ENCODE measurements around the gene HOMEZ.

Gene HOMEZ

GRCh38 chr14:23307687-23308644, 22.0 kb upstream of the HOMEZ start:
- DNase-seq (ENCODE audit: low read depth): no peak

- no peak for DNase-seq (ENCODE audit: low read depth)
Observed at GRCh38 chr14:23307146-23307530, 21.2 kb upstream of the HOMEZ start.

DNA sequence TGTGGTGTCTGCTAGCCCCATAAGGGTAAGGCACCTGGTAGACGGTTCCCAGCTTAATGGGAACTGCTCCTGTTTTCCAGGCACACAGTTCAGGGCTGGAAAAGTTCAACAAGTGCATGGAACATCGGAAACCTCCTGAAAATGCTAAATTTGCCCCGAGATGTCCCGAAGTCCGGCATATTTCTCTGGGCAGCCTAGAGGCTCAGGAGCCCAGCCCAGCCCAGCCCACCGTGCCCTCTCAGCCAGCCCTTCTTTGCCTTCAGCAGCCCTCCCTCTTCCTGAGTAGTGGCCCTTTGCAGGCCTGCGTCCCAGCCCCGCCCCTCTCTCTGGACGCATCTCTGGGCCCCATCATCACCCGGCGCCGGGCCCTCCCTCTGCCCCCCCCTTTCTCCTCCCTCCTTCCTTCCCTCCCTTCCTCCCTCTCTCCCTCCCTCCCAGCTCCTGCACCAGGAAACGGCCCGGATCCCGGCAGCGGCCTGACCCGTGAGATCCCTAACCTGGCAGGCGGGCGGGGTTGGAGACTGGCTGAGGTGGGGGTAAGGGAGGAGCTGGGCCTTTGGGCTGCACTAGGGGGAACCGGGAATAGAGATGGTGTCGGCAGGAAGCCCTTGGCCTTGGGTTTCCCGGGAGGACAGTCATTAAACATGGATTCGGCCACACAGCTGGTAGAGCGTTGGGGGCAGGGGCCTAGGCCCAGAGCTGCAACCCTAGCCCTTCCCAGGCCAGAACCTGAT, 20.6 kb upstream of the HOMEZ start, which contains the start of gene BCL2L2:
BCL2L2 (plus strand) TSS at position 422 of the 734 bp plus-strand sequence. CDS start 935 bp downstream, outside the sequence.
- no peak for DNase-seq (ENCODE audit: low read depth)

GRCh38 chr14:23302290-23303225, 16.6 kb upstream of the HOMEZ start, which contains the start of gene PPP1R3E:
Gene PPP1R3E, minus strand, starts transcription at chr14:23302859. Its CDS starts 283 bp downstream, at chr14:23302576.
- peak; percentile 82 for DNase-seq (ENCODE audit: low read depth)

- peak; percentile 53 for DNase-seq (ENCODE audit: low read depth)
Observed at GRCh38 chr14:23301969-23302289, 16.0 kb upstream of the HOMEZ start.

- DNase-seq (ENCODE audit: low read depth): peak; percentile 93
Observed at GRCh38 chr14:23301288-23301968, 15.5 kb upstream of the HOMEZ start.

- no peak for DNase-seq (ENCODE audit: low read depth)
Observed at GRCh38 chr14:23300687-23301223, 14.8 kb upstream of the HOMEZ start.

DNA sequence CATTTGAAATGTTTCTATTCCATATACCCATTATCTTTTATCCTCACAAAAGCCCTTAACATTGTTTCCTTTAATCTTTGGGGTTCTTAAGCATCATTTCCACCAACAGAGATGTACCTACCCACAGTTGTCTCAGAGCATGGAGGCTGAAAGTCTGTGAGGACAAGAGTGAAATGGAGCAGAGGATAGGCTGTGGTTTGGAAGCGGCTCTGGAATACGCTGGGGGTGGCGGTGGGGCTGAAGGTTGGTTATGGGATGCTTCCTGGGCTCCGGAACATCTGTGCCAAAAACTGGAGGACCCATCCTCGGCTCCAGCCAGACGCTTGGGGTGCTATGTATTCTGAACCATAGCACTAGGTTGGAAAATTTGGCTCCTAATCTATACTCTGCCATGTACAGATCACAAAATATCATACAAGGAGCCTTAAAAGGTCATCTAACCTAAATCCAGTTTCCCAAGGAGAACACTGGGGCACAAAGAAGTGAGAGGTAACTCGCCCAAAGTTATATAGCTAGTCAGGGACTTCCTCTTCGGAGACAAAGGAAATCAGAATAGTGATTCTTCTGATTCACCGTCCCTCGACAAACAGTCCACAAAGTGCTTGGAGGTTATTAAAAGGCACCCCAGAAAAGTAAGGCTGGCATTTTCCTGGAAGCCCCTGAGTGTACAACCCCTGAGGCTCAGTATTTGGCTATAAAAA, 14.2 kb upstream of the HOMEZ start:
- DNase-seq (ENCODE audit: low read depth): no peak

DNA sequence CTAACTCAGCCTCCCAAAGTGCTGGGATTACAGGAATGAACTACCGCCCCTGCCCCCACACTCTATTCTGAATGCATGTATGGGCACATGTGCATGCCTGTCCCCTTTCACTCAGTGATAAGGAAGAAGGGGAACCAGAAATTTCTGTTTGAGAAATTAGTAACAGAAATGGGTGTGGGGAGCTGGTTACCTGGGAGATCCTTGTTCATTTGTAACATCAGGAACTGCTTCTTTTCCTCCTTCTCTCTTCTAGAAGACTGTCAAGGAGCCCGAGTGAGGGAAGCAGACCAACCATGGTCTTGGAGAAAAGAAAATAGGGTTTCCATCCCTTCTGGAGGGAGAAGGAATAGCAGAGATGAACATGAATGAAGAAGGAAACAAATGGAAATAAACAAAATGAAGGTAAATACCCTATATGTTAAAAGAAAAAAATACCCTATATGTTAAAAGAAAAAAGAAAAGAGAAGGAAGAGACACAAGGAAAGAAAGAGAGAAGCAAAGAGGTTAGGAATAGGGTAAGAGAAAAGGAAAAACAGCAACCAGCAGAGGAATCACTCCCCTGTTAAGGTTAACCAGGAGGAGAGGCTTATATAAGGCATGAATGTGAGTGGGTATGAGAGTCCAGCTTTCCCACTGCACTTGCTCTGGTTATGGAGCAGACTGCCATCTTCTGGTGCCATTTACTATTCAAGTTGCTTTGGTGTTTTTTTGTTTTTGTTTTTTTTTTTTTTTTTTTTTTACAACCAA, 13.5 kb upstream of the HOMEZ start:
- no peak for DNase-seq (ENCODE audit: low read depth)

- no peak for DNase-seq (ENCODE audit: low read depth)
Observed at GRCh38 chr14:23297611-23298277, 11.8 kb upstream of the HOMEZ start.

DNA sequence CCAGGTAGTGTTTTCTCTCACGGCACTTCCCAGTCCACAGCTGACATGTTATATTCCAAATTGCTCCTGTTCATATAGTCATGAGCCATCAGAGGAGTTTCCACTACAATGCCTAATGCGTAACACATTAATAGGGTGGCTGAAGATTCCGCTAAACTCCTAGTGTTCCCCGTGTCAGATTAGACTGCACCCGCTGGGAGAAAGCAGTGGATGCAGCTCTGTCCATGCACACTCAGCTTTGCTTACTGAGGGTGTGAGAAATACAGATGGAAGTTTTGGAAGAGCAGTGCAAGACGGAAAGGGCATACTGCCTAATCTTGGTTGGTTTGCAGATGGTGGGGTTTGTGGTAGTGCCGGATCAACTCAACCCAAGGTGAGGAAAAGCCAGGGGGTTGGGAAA, 11.2 kb upstream of the HOMEZ start:
- no peak for DNase-seq (ENCODE audit: low read depth)

DNA sequence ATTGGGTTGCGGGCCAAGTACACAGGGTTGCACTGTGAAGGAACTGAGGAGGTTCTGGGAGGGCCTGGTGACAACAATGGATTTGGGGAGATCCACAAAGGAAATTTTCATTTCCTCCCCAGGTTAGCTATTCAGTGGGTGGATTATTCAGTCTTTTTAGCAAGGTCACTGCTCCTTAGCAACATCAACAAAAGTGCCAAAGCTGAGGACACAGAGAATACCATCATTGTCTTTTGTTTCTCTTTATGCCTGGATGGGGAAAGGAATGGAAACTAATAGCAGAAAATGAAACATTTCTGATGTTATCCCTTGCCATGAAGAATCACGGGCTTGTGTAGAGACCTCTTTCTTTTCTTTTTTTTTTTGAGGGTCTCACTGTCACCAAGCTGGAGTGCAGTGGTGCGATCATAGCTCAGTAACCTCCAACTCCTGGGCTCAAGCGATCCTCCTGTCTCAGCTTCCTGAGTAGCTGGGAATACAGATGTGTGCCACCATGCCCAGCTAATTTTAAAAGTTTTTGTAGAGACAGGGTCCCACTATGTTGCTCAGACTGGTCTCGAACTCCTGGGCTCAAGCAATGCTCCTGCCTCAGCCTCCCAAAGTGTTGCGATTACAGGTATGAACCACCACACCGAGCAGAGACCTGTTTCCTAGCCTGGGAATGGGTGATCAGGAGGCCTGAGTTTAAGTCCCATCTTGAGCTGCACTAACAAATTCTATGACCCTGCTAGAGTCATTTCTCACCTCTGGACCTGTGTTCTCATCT, 10.3 kb upstream of the HOMEZ start:
- no peak for DNase-seq (ENCODE audit: low read depth)

DNA sequence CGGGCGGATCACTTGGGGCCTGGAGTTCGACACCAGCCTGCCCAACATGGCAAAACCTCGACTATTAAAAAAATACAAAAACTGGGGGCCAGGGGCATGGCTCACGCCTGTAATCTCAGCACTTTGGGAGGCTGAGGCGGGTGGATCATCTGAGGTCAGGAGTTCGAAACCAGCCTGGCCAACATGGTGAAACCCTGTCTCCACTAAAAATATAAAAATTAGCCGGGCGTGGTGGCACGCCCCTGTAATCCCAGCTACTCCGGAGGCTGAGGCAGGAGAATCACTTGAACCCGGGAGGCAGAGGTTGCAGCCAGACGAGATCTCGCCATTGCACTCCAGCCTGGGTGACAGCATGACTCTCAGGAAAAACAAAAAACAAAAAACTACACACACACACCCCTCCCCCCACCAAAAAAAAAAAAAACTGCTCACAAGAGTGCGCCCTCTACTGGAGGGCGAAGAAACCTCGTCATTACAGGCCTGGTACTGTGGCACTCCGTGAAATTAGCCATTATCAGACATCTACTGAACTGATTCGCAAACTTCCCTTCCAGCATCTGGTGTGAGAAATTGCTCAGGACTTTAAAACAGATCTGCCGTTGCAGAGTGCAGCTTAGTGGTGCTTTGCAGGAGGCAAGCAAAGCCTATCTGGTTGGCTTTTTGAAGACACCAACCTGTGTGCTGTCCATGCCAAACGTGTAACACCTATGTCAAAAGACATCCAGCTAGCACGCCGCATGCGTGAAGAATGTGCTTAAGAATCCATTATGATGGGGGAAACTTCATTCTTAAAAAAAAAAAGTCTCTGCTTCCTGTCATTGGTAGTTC, 9.0 kb upstream of the HOMEZ start:
- peak; percentile 41 for DNase-seq (ENCODE audit: low read depth)

- DNase-seq (ENCODE audit: low read depth): no peak
Observed at GRCh38 chr14:23286902-23287479, 1.1 kb upstream of the HOMEZ start.

- no peak for DNase-seq (ENCODE audit: low read depth)
Observed at GRCh38 chr14:23285530-23286019, 357 bp downstream of the HOMEZ start.

DNA sequence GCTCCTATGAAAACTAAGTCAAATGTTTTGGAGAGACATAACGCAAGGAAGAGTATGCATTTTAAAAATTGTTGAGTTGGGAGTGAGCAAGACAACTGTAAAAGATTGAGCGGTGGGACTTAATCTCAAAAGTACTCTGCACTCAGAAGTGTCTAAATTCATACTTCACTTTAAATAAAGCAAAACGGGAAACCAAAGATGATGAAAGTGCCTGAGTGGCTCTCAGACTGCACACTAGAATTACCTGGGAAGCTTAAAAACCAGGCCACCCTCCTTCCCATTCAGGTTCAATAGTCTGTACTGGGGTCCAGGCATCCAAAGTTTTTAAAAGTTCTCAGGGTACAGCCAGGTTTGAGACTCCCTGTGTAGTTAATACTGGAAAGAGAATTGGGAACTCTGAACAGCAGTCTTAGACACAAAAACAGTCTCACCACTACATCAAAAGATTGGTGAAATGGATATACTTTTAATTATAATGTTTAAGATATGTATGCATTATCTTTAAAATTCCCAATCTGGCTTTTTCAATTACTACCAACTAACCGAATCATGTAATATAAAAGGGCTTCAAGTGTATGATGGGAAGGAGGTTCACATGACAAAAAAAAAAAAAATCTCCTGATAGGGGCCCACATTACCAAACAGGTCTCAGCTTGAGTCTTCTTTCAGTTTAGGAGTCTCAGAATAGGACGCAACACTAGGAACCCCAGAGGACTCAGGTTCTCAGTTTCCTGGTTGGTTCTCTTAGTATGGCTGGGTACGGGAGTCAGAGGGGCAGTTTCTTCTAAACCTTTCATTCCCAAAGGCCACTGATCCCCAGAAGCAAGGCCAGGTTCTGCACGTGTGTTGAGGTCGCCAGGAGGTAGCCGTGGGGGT, 1.0 kb downstream of the HOMEZ start:
- no peak for DNase-seq (ENCODE audit: low read depth)

Measured in T follicular helper cell (primary cell).